ENCODE data around the gene ROR1.

GRCh38 chr1:63854091-63854490, 80.3 kb downstream of the ROR1 start:
- TF ChIP-seq CTCF (IDR thresholded peaks at IDR 0.05; ENCODE audit: low read length) = no peak
- TF ChIP-seq EZH2phosphoT487 (IDR thresholded peaks at IDR 0.05; ENCODE audit: low read length) = no peak
- no peak for TF ChIP-seq EZH2 (optimal IDR thresholded peaks at IDR 0.05; ENCODE audit: low read depth, low read length)
